Stimulated activated CD8-positive, alpha-beta memory T cell treated with anti-CD3 and anti-CD28 coated beads, Interleukin-7, amount 100 ng/mL, for 1 hour (primary cell): ENCODE results near the gene AFDN.

ENCODE experiments used
- DNase-seq, 2 donors: peaks; one replicate each; pipeline ENCODE4 v3.0.0-alpha.2; 2020; ENCODE audit warnings: low read depth in 2 of 2

AFDN gene

GRCh38 chr6:167978607-167979006, 151.9 kb downstream of the AFDN start:
- no peak for DNase-seq

- no peak for DNase-seq
These were observed 152.9 kb downstream of the AFDN start for GRCh38 chr6:167979436-167980139.

- DNase-seq, result no peak
These were observed 154.3 kb downstream of the AFDN start for GRCh38 chr6:167980911-167981580.

- no peak for DNase-seq
These were observed 155.3 kb downstream of the AFDN start for GRCh38 chr6:167981916-167982462.

- no peak for DNase-seq
These were observed 157.5 kb downstream of the AFDN start for GRCh38 chr6:167984144-167984719.

- DNase-seq, result no peak
These were observed 158.3 kb downstream of the AFDN start for GRCh38 chr6:167984876-167985604.

GRCh38 chr6:167985911-167986595, 159.3 kb downstream of the AFDN start:
- DNase-seq, result no peak

- no peak for DNase-seq
These were observed 160.9 kb downstream of the AFDN start for GRCh38 chr6:167987396-167988153.

GRCh38 chr6:167988154-167988495, 161.4 kb downstream of the AFDN start:
- DNase-seq, result no peak

GRCh38 chr6:167988945-167989841, 162.5 kb downstream of the AFDN start:
- no peak for DNase-seq

- DNase-seq, result no peak
These were observed 163.6 kb downstream of the AFDN start for GRCh38 chr6:167990016-167990945.

- DNase-seq, result no peak
These were observed 166.5 kb downstream of the AFDN start for GRCh38 chr6:167993169-167993568.

GRCh38 chr6:167993831-167994230, 167.1 kb downstream of the AFDN start:
- DNase-seq, result no peak

GRCh38 chr6:167995302-167995701, 168.6 kb downstream of the AFDN start:
- no peak for DNase-seq

- no peak for DNase-seq
These were observed 169.0 kb downstream of the AFDN start for GRCh38 chr6:167995731-167996151.

- DNase-seq, result no peak
These were observed 169.9 kb downstream of the AFDN start for GRCh38 chr6:167996424-167997199.

GRCh38 chr6:167997642-167998041, 170.9 kb downstream of the AFDN start, which contains the start of gene KIF25:
KIF25 (plus strand) TSS chr6:167997671; CDS start chr6:168029586, 31,915 bp downstream.
- DNase-seq, result no peak

- DNase-seq, result no peak
These were observed 171.5 kb downstream of the AFDN start for GRCh38 chr6:167998215-167998614.
